Measurements from ENCODE around the gene ADH6. TPM values are rescaled to one million over a fixed set of nuclear protein-coding genes. Genes with fewer than 3 reads are reported as not detected.

Gene ADH6
- total and polyA plus RNA-seq, 2 of the 8 experiments (the other 6 are each of a cell fraction or from before 2014, with no cell fraction given) = not detected

GRCh38 chr4:99248714-99249113 is 29.7 kb upstream of the ADH6 start:
- Histone ChIP-seq H3K9ac (replicated peaks in 1 of 4; ENCODE audit: extremely low read depth in 1 of 4, low read depth in 3 of 4, low read length in 3 of 4) (no peak overlapping the region), H3K4ac (replicated peaks; ENCODE audit: insufficient read length, low read depth, low read length) (no peak overlapping the region), H3K14ac (ENCODE audit: insufficient read length) (no peak overlapping the region), H4K5ac (ENCODE audit: insufficient read length, low read depth, low read length) (no peak overlapping the region), H3K56ac (replicated peaks; ENCODE audit: insufficient read length, low read depth, low read length) (no peak overlapping the region), H4K91ac (replicated peaks; ENCODE audit: insufficient read length, low read length) (no peak overlapping the region), H4K8ac (ENCODE audit: extremely low read depth, insufficient read depth, low read length) (no peak overlapping the region), H2BK12ac (ENCODE audit: low read depth, low read length) (no peak overlapping the region), H2BK20ac (ENCODE audit: low read length) (no peak overlapping the region), H3K4me2 (ENCODE audit: insufficient read depth in 1 of 2, low read depth in 2 of 2, low read length in 2 of 2) (no peak overlapping the region), H4K20me1 (replicated peaks in 1 of 2; ENCODE audit: control insufficient read depth in 1 of 2, insufficient read depth in 2 of 2, low read length in 2 of 2) (no peaks in the 10 kb centered on the region), H2BK5ac (ENCODE audit: low read depth, low read length) (no peak overlapping the region), H2BK15ac (ENCODE audit: low read length) (no peak overlapping the region), H3K27ac (ENCODE audit: low read depth, low read length) (no peak overlapping the region), H3K9me3 (ENCODE audit: insufficient read depth in 2 of 2, low read depth in 1 of 2, low read length in 1 of 2) (0 out of 4 replicates have a peak, but pooled peaks cover 0 to 3% of the 10 kb centered on the region in 2 experiments), H3K4me3 (ENCODE audit: extremely low read depth in 1 of 4, insufficient read depth in 2 of 4, low read depth in 3 of 4, low read length in 4 of 4) (no peak overlapping the region), H2BK120ac (replicated peaks; ENCODE audit: low read depth, low read length) (no peak overlapping the region), H3K23me2 (ENCODE audit: low read depth, low read length) (no peaks in the 10 kb centered on the region), H3K36me3 (ENCODE audit: control insufficient read depth in 2 of 4, insufficient read depth in 4 of 4, low read length in 3 of 4) (no peaks in the 10 kb centered on the region), H3K4me1 (replicated peaks in 1 of 4; ENCODE audit: control insufficient read depth in 3 of 4, insufficient read depth in 4 of 4, low read length in 3 of 4) (no peaks in the 10 kb centered on the region; a peak in 1 of 7 replicates), H3K79me2 (ENCODE audit: control insufficient read depth in 1 of 2, insufficient read depth in 2 of 2, low read length in 2 of 2) (no peaks in the 10 kb centered on the region), H3K79me1 (ENCODE audit: low read depth, low read length) (no peaks in the 10 kb centered on the region), H2AK5ac (ENCODE audit: low read depth, low read length) (no peak overlapping the region), H3K27me3 (replicated peaks in 1 of 4; ENCODE audit: control insufficient read depth in 3 of 4, extremely low read depth in 1 of 4, insufficient read depth in 3 of 4, low read length in 3 of 4) (no peaks in the 10 kb centered on the region), H3K23ac (ENCODE audit: insufficient read length) (no peak overlapping the region), H2AFZ (ENCODE audit: low read length) (no peak overlapping the region), H3K18ac (ENCODE audit: extremely low read depth, low read length) (no peak overlapping the region)
- 79% methylated on average over 1 of the region's 1 CpG; no CpG with 5 or more reads in 1 of the 2 experiments for WGBS, 2 experiments (ENCODE audit: extremely low coverage in 1 of 2, insufficient coverage in 1 of 2, insufficient read length in 1 of 2, insufficient replicate concordance in 2 of 2, low coverage in 1 of 2, low lambda C conversion rate in 2 of 2, missing lambda C conversion rate in 1 of 2)
- ChIA-PET POLR2A (ENCODE audit: partially characterized antibody) (no interaction called here), CTCF (ENCODE audit: partially characterized antibody) (no interaction called here)
- DNase-seq (ENCODE audit: low read depth in 1 of 2, low spot score in 2 of 2) (no peak), FAIRE-seq (no peak)
- TF ChIP-seq JUND (IDR thresholded peaks at IDR 0.05; ENCODE audit: low read length) (no peak), CHD2 (IDR thresholded peaks at IDR 0.05; ENCODE audit: low read length) (no peak), NANOG (IDR thresholded peaks at IDR 0.05; ENCODE audit: insufficient read depth, low read depth, low read length, poor library complexity, severe bottlenecking) (no peak), SIN3A (conservative IDR thresholded peaks at IDR 0.05 in 1 of 2, IDR thresholded peaks at IDR 0.05 in 1 of 2; ENCODE audit: low read depth in 1 of 2, low read length in 2 of 2) (no peak), RFX5 (IDR thresholded peaks at IDR 0.05; ENCODE audit: borderline replicate concordance, low read depth, low read length) (no peak), TBP (IDR thresholded peaks at IDR 0.05; ENCODE audit: low read depth, low read length) (no peak), SIX5 (IDR thresholded peaks at IDR 0.05; ENCODE audit: low read depth, low read length) (no peak), TAF7 (optimal IDR thresholded peaks at IDR 0.05; ENCODE audit: borderline replicate concordance, low read depth, low read length) (no peak), KDM1A (IDR thresholded peaks at IDR 0.05; ENCODE audit: borderline replicate concordance, low read length) (no peak), BCL11A (IDR thresholded peaks at IDR 0.05; ENCODE audit: low read depth in 2 of 2, low read length in 2 of 2) (no peak), SP1 (IDR thresholded peaks at IDR 0.05; ENCODE audit: low read depth, low read length) (no peak), RAD21 (IDR thresholded peaks at IDR 0.05 in 1 of 2, conservative IDR thresholded peaks at IDR 0.05 in 1 of 2; ENCODE audit: low read depth in 2 of 2, low read length in 2 of 2) (no peak), SIRT6 (IDR thresholded peaks at IDR 0.05; ENCODE audit: low read length) (no peak), POLR2AphosphoS5 (IDR thresholded peaks at IDR 0.05; ENCODE audit: low read depth, low read length) (no peak), TCF12 (IDR thresholded peaks at IDR 0.05; ENCODE audit: low read depth, low read length) (no peak), EGR1 (IDR thresholded peaks at IDR 0.05; ENCODE audit: borderline replicate concordance, low read depth, low read length) (no peak)
